Measurements from ENCODE around the gene IREB2. TPM values are rescaled to one million over a fixed set of nuclear protein-coding genes. Genes with fewer than 3 reads are reported as not detected.
A peak's percentile ranks its signal among the peaks of the same experiment; 100 is the strongest.
"Not testable (repeated sequence)": the region's sequence is repeated elsewhere in the genome, so short reads cannot be mapped to it uniquely, and the experiment has no call there.

The IREB2 gene
- total RNA-seq, 1 donor from 2014 or later: 76.9 TPM

DNA sequence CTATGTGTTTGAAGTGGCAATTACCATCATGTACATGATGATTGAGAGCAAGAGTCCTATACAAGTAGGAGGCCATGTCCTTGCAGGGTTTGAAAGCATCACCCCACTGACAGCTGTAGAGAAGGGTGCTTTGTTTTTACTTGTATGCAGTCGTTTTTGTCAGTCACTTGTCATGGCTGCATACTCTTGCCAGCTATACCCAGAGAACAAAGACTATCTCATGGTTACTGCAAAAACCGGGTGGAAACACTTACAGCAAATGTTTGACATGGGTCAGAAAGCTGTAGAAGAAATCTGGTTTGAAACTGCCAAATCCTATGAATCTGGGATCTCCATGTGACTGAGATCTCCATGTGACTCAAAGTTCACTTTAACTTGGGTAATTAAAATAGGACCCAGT is 95.3 kb downstream of the IREB2 start:
- H3K4me3 Mint-ChIP-seq: no peak overlapping the region
- no peaks in the 10 kb centered on the region for H3K27me3 Mint-ChIP-seq
- H3K4me1 Mint-ChIP-seq (ENCODE audit: unreplicated experiment): no peaks in the 10 kb centered on the region
- no peak overlapping the region for H3K27ac Mint-ChIP-seq
- no peaks in the 10 kb centered on the region for H3K36me3 Mint-ChIP-seq
- TF ChIP-seq, protein P1, sequence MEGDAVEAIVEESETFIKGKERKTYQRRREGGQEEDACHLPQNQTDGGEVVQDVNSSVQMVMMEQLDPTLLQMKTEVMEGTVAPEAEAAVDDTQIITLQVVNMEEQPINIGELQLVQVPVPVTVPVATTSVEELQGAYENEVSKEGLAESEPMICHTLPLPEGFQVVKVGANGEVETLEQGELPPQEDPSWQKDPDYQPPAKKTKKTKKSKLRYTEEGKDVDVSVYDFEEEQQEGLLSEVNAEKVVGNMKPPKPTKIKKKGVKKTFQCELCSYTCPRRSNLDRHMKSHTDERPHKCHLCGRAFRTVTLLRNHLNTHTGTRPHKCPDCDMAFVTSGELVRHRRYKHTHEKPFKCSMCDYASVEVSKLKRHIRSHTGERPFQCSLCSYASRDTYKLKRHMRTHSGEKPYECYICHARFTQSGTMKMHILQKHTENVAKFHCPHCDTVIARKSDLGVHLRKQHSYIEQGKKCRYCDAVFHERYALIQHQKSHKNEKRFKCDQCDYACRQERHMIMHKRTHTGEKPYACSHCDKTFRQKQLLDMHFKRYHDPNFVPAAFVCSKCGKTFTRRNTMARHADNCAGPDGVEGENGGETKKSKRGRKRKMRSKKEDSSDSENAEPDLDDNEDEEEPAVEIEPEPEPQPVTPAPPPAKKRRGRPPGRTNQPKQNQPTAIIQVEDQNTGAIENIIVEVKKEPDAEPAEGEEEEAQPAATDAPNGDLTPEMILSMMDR (conservative IDR thresholded peaks at IDR 0.05): no peak
- no peaks in the 10 kb centered on the region for H3K9me3 Mint-ChIP-seq
- DNase-seq (ENCODE audit: extremely low spot score, unreplicated experiment): no peak

DNA sequence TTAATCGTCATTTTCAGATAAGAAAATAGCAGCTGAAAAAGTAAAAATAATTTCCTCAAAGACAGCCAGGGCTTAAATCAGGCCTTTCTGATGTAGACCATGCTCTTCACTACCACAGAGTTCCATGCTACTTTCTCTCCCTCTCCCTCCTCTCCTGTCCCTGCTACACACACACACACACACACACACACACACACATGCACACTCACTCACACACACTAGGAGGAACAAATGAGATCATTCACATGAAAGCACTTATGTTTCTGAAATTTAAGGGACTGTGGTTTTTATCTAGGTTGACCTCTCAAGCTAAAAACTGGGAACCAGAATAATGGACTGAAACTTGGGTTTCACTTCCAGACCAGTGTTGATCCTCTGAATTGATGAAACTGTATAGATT is 98.1 kb downstream of the IREB2 start:
- H3K27ac Mint-ChIP-seq: no peak overlapping the region
- no peak overlapping the region for H3K4me3 Mint-ChIP-seq
- no peaks in the 10 kb centered on the region for H3K36me3 Mint-ChIP-seq
- TF ChIP-seq, protein P1 (conservative IDR thresholded peaks at IDR 0.05): no peak
- no peaks in the 10 kb centered on the region for H3K4me1 Mint-ChIP-seq (ENCODE audit: unreplicated experiment)
- H3K27me3 Mint-ChIP-seq: no peaks in the 10 kb centered on the region
- no peaks in the 10 kb centered on the region for H3K9me3 Mint-ChIP-seq
- DNase-seq (ENCODE audit: extremely low spot score, unreplicated experiment): no peak

DNA sequence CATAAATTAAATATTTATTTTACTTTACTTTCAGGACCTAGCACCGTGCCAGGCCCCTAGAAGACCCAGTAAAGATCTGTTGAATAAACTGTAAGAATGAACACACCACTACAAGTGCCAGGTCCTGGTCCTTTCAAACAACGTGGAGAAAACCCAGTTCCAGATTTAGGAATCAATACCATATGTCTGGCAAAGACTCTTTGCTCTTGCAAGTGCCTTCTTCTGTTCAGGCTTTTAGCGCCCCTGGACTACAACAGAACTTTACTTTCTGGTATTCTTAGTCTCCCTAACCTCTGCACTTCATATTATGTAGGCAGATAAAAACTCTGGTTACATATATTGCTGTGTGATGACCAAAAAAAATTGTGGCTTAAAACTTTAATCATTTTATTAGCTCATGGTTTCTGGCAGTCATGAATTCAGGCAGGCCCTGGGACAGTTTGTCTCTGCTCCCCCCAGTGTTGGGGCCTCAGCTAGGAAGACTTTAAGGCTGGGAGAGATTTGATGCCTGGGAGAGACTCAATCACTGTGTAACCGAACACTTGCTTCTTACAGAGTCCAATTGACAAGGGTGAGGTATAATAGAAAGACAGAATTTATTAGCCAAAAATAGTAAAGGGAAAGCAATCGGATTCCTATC is 99.4 kb downstream of the IREB2 start:
- DNase-seq (ENCODE audit: extremely low spot score, unreplicated experiment): no peak
- Mint-ChIP-seq H3K36me3 (peaks cover 3% of the 10 kb centered on the region), H3K4me1 (ENCODE audit: unreplicated experiment) (peaks cover 10% of the 10 kb centered on the region), H3K9me3 (no peaks in the 10 kb centered on the region), H3K27ac (no peak overlapping the region), H3K4me3 (no peak overlapping the region), H3K27me3 (no peaks in the 10 kb centered on the region)
- TF ChIP-seq, protein P1 (conservative IDR thresholded peaks at IDR 0.05): no peak

DNA sequence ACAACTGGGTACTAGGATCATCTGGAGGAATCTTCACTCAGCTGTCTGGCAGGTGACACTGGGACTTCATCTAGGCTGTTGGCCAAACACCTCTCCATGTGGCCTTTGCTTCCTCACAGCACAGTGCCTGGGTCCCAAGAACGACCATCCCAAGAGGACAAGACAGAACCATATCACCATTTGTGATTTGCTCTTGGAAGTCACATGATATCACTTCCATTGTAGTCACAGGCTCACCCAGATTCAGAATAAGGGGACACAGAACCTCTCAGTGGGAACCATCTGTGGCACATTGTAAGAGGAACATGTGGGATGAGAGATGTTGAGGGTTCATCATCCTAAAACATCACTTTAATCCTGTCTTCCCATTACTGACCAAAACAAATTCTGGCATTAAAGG is 100.3 kb downstream of the IREB2 start:
- TF ChIP-seq, protein P1 (conservative IDR thresholded peaks at IDR 0.05): no peak
- H3K27ac Mint-ChIP-seq: no peak overlapping the region
- H3K4me3 Mint-ChIP-seq: peak overlapping the region; percentile 8
- peaks cover 6% of the 10 kb centered on the region for H3K36me3 Mint-ChIP-seq
- no peak for DNase-seq (ENCODE audit: extremely low spot score, unreplicated experiment)
- no peaks in the 10 kb centered on the region for H3K27me3 Mint-ChIP-seq
- H3K4me1 Mint-ChIP-seq (ENCODE audit: unreplicated experiment): peaks cover 10% of the 10 kb centered on the region
- no peaks in the 10 kb centered on the region for H3K9me3 Mint-ChIP-seq

DNA sequence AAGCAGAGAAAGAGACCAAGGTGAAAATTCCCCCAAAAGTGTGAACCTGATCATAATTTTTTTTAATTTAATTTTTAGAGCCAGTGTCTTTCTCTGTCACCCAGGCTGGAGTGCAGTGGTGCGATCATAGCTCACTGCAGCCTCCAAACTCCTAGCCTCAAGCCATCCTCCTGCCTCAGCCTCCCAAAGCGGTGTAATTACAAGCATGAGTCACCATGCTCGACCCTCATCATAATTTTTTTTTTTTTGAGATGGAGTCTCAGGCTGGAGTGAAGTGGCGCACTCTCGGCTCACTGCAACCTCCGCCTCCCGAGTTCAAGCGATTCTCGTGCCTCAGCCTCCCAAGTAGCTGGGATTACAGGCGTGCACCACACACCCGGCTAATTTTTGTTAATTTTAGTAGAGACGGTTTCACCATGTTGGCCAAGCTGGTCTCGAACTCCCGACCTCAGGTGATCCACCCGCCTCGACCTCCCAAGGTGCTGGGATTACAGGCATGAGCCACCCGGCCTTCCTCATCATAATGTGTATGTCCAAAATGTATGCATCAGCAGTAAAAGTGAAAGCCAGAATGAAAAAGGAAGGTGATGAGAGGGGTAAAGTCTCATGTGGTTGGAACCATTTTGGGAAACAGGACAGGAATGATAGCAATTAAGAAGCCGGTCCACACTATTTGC is 101.6 kb downstream of the IREB2 start:
- Mint-ChIP-seq H3K4me3 (peak overlapping the region; percentile 100), H3K4me1 (ENCODE audit: unreplicated experiment) (peaks cover 10% of the 10 kb centered on the region), H3K27ac (peak overlapping the region; percentile 95)
- H3K36me3 Mint-ChIP-seq; H3K27me3 Mint-ChIP-seq; H3K9me3 Mint-ChIP-seq; DNase-seq (ENCODE audit: extremely low spot score, unreplicated experiment): not testable (repeated sequence)

DNA sequence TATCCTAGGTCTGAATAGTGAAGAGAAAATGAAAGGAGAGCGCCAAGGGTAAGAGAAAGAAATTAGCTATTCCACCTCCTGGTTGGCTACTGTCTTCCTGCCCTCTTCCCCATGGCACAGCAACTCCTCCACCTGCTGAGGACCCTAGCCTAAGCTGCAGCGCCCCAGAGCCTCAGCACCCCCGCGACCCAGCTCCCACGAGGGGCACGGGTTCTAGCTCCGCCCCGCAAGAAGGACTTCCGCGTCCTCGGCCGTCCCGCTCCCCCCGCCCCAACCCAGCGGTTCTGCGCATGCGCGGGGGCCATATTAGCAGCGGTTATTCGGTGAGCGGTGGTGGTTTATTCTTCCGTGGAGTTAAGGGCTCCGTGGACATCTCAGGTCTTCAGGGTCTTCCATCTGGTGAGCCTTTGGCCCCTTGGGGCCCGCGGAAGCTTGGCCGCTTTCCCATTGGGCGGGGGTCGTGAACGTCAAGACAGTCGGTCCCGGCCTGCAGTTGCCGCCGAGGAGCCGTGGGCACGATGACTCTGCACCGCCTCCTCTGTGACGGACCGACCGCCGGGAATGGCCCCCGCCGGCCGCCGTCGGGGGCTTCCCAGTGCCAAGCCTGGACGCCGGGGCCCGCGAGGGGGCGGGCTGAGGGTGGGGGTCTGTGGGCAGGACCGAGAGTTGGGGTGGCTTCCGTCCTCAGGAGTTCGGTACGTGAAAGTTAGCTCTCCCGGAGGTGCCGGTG is 102.3 kb downstream of the IREB2 start, which contains the start of gene PSMA4:
Gene PSMA4, plus strand, starts transcription at position 304 of the 730 bp plus-strand sequence. CDS start 1,484 bp downstream, outside the sequence.
- peak; percentile 95 for DNase-seq (ENCODE audit: extremely low spot score, unreplicated experiment)
- H3K27me3 Mint-ChIP-seq: no peaks in the 10 kb centered on the region
- peaks cover 10% of the 10 kb centered on the region for H3K4me1 Mint-ChIP-seq (ENCODE audit: unreplicated experiment)

More for the DNA sequence above, 102.3 kb downstream of the IREB2 start, which contains the start of gene PSMA4:
- Mint-ChIP-seq H3K27ac (peak within 1 kb of the TSS; percentile 95), H3K36me3 (peaks cover 9% of the 10 kb centered on the region), H3K9me3 (no peaks in the 10 kb centered on the region), H3K4me3 (peak within 1 kb of the TSS; percentile 100)
- TF ChIP-seq, protein P1 (conservative IDR thresholded peaks at IDR 0.05): peak; percentile 36

Measured in type B pancreatic cell (in vitro differentiated cells).